ENCODE data around the gene SKI. TPM values are rescaled to one million over a fixed set of nuclear protein-coding genes. Genes with fewer than 3 reads are reported as not detected.

The SKI gene
- total and polyA plus RNA-seq, 9 of the 15 experiments (the other 6 are each of a cell fraction or from before 2014, with no cell fraction given): 0.10 to 60.5 (median 4.6) TPM

GRCh38 chr1:2290171-2290578 lies 62.1 kb downstream of the SKI start (continued):
- TF ChIP-seq NONO (IDR thresholded peaks at IDR 0.05; ENCODE audit: low read depth in 2 of 2, low read length in 1 of 2) (no peak), ZNF174 (CRISPR knock-in tag; IDR thresholded peaks at IDR 0.05) (no peak), SIN3A (IDR thresholded peaks at IDR 0.05; ENCODE audit: borderline replicate concordance in 2 of 2, control insufficient read depth in 1 of 2, low read depth in 2 of 2, low read length in 2 of 2) (no peak), ILF3 (IDR thresholded peaks at IDR 0.05; ENCODE audit: borderline replicate concordance) (no peak), GATA2 (CRISPR knock-in tag; IDR thresholded peaks at IDR 0.05) (no peak), MYBL2 (IDR thresholded peaks at IDR 0.05; ENCODE audit: low read depth) (no peak), MYBL2 (CRISPR knock-in tag; IDR thresholded peaks at IDR 0.05; ENCODE audit: borderline replicate concordance) (no peak), CEBPG (CRISPR knock-in tag; IDR thresholded peaks at IDR 0.05) (no peak), CEBPG (tag; conservative IDR thresholded peaks at IDR 0.05 in 1 of 2, IDR thresholded peaks at IDR 0.05 in 1 of 2) (no peak), L3MBTL2 (IDR thresholded peaks at IDR 0.05) (0 out of 2 replicates have a peak, but pooled peaks have one; percentile 20), ZBTB7A (IDR thresholded peaks at IDR 0.05; ENCODE audit: borderline replicate concordance, control insufficient read depth, low read depth, low read length) (0 out of 2 replicates have a peak, but pooled peaks have one; percentile 2)

All from K562 (cell line).